NCI-H2196 (cell line): ENCODE data around the gene KEAP1.

Experiments used
- DNase-seq: peaks from one replicate; lab custom pipeline; 2025; ENCODE audit not compliant: unreplicated experiment; lab: John Stamatoyannopoulos, UW

The KEAP1 gene

GRCh38 chr19:10525636-10526035 lies 22.5 kb upstream of the KEAP1 start:
- no peak for DNase-seq

DNA sequence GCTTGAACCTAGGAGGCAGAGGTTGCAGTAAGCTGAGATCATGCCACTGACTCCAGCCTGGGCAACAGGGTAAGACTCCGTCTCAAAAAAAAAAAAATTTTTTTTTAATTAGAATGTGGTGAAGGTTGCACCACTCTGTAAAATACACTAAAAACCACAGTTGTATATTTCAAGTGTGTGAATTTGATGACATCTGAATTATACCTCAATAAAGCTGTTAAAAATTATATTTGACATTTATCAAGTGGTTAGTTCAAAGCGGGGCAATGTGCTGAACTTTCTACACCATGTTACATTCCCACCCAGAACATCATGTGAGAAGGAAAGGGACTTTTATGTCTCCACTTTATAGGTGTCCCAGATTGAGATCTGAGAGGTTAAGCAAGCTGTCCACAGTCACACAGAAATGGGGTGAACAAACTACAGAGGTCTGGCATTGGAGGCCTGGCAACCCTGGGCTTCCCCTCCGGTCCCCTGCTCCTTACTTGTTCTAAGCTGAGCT lies 20.0 kb upstream of the KEAP1 start:
- DNase-seq: no peak

DNA sequence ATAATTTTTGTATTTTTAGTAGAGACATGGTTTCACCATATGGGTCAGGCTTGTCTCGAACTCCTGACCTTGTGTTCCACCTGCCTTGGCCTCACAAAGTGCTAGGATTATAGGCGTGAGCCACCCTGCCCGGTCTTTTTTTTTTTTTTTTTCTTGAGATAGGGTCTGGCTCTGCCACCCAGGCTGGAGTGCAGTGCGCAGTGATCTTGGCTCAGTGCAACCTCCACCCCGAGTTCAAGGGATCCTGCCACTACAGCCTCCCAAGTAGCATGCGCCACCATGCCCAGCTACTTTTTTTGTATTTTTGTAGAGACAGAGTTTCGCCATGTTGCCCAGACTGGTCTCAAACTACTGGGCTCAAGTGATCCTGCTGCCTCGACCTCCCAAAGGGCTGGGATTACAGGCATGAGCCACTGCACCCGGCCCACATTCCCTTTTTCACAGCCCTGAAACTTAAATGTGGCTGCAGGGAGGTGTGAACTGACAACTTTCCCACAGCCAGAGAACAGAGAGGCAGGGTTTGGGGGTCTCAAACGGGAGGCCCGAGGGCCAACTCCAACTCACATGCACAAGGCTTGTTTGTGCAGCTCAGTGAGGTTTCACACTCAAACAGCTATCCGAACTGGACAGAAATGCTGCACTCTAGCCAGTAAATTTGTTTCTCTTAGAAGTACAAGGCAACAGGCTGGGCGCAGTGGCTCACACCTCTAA lies 18.5 kb upstream of the KEAP1 start:
- no peak for DNase-seq

- DNase-seq: no peak
Measured at GRCh38 chr19:10520652-10521318, 17.6 kb upstream of the KEAP1 start.

GRCh38 chr19:10519421-10519820 lies 16.3 kb upstream of the KEAP1 start:
- no peak for DNase-seq

GRCh38 chr19:10518444-10519361 lies 15.5 kb upstream of the KEAP1 start:
- no peak for DNase-seq

GRCh38 chr19:10517760-10518443 lies 14.7 kb upstream of the KEAP1 start:
- DNase-seq: peak; percentile 52

DNA sequence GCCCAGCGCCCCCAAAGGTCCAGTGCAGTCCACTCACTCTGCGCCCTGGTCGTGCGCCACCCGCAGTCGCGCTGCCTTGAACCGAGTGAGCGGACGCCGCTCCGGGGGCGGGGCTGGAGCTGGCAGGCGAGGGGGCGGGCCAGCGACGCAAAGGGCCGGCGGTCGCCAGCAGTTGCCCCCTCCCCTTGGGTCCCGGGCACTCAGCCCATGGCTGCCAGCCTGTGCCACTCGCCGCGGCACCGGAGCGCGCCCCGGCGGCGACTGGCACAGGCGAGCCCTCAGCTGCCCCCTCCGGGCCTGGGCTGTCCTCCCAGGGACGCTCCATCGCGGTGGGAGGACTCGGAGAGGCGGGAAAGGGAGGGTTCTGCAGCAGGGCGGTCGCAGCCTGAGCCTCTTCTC lies 14.2 kb upstream of the KEAP1 start, which contains the start of gene S1PR5:
S1PR5 (minus strand) TSS at position 87 of the 399 bp plus-strand sequence. CDS start 2,436 bp downstream, outside the sequence.
- peak; percentile 85 for DNase-seq

DNA sequence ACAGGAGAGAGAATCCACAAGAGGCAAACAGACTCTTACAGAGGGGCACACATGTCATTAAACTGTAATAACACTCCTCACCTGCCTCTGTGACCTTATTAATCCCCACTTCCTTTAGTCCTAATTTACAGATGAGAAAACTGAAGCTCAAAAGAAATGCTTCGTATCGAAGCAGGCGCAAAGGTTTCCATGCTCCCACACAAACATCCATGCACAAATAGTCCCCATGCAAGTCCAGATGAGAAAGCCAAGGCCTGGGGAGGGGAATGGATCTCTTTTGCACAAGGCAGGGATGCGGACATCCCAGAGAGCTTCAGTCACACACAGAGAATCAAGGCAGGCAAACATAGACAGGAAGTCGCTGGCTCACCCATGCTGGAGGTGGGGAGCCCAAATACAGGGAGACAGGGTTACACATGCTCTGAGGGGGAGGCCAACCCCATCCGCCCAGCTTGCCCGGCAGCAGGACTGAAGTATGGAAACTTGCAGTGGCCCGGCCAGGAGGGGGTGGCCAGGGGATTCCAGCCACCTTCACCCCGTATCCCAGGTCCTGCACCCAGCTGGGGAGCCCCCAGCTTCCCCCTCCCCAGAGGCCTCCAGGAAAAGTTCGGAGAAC lies 13.6 kb upstream of the KEAP1 start:
- DNase-seq: no peak

- no peak for DNase-seq
Measured at GRCh38 chr19:10516064-10516385, 12.9 kb upstream of the KEAP1 start.

DNA sequence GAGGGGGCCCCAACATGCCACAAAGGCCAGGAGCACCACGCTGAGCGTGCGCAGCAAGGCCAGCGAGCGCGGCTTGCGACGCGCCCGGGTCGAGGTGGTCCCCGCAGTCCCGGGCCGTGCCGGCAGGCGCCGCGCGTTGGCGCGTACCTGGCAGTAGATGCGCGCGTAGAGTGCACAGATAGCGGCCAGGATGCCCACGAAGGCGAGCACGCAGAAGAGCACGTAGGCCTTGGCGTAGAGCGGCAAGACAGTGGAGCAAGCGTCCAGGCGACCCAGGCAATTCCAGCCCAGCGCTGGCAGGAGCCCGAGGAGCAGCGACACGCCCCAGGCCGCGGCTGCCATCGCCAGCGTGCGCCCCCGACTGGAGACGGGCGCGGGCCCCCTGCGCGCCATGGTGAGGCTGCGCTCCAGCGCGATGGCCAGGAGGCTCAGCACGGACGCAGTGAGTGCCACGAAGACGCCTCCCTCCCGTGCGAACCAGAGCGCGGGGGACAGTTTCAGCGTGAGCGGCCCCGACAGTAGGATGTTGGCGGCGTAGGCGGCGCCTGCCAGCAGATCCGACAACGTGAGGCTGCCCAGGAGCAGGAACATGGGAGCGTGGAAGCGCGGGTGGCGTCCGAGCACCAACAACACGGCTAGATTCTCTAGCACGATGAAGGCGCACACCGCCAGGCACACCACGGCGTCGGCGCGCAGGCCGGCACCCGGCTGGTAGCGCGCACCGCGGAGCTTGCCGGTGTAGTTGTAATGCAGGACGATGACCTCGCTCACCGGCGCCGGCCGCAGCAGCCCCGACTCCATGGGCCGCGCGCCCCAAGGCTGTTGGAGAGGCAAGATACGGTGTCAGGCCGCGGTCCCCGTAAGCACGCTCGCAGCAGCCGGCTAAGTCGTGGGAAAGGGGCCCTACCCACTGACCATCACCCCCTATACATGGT lies 11.3 kb upstream of the KEAP1 start:
- DNase-seq: no peak

- no peak for DNase-seq
Measured at GRCh38 chr19:10513223-10513622, 10.1 kb upstream of the KEAP1 start.

DNA sequence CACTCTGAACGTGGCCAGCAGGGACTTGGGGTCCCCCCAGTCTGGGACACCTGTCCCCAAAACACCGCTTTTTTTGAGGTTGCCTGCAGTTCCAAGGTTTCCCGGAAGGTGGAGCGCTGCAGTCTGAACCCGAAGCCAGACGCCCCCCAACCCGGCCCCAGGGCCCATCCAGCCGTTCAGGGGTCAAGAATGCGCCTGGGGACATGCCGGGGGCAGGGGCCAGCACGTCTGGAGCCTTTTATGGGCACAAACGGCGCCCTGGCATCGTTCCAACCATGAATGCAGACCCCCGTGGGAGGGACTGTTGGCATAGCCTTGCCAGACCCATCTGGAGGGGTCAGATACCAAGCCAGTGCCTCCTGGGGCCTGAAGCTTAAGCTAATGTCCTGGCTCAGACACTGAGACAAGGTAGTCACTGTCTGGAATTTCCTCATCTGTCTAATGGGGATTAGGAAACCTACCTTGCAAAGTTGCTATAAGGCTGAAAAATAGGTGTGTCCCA lies 7.2 kb upstream of the KEAP1 start:
- DNase-seq: no peak

DNA sequence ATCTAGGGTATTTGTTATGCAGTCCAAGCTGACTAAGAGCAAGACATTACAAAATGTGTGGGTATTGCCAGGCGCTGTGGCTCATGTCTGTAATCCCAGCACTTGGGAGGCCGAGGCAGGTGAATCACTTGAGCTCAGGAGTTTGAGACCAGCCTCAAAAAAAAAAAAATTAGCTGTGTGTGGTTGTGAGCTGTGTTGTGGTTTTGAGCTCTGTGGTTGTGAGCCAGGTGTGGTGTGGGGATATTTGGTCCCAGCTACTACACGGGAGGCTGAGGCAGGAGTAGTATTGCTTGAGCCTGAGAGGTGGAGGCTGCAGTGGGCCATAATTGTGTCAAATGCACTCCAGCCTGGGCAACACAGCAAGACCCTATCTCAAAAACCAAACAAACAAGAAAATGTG lies 5.6 kb upstream of the KEAP1 start:
- DNase-seq: no peak

GRCh38 chr19:10508036-10508435 lies 4.9 kb upstream of the KEAP1 start:
- DNase-seq: no peak

GRCh38 chr19:10505583-10506229 lies 2.5 kb upstream of the KEAP1 start:
- DNase-seq: peak; percentile 37

GRCh38 chr19:10502524-10503001 lies 593 bp downstream of the KEAP1 start:
- peak; percentile 96 for DNase-seq

GRCh38 chr19:10501971-10502523 lies 1.1 kb downstream of the KEAP1 start:
- peak; percentile 93 for DNase-seq
